TTC549 (cell line): ENCODE data around the gene ARSA.
"Not testable (repeated sequence)": the region's sequence is repeated elsewhere in the genome, so short reads cannot be mapped to it uniquely, and the experiment has no call there.

Experiments used
- FAIRE-seq: peaks from 2 replicates; lab custom pipeline; 2012; peaks lifted over from hg19 to GRCh38; lab: Jason Lieb, UNC

Gene ARSA

DNA sequence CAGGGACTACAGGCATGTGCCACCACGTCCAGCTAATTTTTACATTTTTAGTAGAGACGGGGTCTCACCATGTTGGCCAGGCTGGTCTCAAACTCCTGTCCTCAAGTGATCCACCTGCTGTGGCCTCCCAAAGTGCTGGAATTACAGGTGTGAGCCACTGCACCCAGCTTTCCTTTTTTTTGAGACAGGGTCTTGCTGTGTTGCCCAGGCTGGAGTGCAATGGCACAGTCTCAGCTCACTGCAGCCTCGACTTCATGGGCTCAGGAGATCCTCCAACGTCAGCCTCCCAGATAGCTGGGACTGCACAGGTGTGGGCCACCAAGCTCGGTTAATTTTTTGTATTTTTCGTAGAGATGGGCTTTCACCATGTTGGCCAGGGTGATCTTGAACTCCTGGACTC lies 26.7 kb upstream of the ARSA start:
- FAIRE-seq = not testable (repeated sequence)

- FAIRE-seq = no peak
These were observed 25.3 kb upstream of the ARSA start for GRCh38 chr22:50653256-50653655.

- FAIRE-seq = not testable (repeated sequence)
These were observed 15.8 kb upstream of the ARSA start for GRCh38 chr22:50643821-50644101.

GRCh38 chr22:50643021-50643820 lies 15.3 kb upstream of the ARSA start:
- not testable (repeated sequence) for FAIRE-seq

DNA sequence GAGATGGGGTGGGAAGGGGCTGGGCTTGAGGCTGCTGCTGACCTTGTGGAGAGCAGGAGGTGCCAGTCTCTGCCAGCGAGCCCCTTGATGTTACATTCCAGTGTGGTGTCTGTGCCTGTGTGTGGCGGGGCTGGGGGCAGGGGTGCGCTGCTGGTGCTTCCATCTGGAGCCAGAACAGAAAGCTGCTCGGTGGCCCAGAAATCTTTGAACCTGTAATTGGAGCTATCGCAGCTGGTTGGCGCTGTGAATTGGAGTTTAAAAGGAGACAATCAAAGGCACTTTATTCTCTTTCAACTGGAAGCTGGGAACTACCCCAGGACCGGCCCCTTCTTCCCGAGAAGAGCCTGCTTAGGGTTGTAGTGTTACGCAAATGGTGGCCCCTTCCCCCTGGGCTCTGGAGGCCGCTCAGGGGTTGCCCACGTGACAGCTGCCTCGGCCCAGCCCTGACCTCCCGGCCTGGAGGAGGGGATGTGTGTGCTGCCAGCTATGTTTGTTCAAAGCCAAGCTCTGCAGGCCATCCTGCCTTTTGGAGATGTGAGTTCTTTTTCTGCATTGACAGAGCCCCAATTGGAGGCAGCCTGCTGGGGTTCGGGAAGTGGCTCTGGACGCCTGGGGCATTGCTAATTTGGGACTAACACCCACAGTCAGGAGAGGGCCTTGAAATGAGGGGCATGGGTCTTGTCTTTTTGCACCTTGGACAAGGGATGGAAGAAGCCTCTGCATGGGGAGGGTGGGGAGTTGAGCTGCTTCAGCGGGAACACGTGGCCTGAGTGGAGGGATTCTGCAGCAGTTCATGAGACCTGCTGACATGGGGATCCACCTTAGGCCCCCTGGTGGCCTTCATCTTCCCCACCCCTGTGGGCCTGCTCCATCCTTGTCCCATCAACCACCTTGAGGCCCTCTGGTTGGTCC lies 14.0 kb upstream of the ARSA start:
- no peak for FAIRE-seq

DNA sequence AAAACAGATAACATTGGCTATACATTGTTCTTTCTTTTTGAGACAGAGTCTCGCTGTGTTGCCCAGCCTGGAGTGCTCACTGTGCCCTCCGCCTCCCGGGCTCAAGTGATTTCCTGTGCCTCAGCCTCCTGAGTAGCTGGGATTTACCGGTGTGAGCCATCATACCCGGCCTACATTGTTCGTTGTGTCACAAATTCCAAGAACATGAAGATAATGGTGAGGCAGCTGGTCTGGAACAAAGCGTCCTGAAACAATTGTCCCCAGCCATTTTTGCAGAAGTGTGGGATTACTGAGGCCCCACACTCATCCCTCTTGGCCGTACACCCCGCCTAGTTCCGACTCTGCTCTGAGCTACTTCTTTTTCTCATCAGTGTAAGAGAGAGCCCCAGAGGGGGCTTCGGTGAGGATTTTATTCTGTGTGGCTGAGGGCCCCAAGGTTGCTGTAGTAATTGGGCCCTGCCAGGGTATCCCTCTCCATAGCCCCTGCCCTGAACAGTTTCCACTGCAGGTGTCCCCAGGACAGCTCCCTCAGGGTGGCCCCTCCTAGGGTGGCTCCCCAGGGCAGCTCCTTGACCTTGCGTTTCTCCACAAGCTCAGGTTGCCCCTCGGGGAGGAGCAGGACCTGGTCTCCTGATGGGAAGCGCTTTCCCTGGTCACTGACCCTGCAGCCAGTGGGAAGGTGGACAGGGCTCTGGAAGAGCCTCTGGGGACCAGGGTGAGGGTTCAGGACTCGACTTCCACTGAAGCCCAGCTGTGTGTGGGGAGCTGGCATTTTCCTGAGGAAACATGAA lies 13.1 kb upstream of the ARSA start:
- no peak for FAIRE-seq

DNA sequence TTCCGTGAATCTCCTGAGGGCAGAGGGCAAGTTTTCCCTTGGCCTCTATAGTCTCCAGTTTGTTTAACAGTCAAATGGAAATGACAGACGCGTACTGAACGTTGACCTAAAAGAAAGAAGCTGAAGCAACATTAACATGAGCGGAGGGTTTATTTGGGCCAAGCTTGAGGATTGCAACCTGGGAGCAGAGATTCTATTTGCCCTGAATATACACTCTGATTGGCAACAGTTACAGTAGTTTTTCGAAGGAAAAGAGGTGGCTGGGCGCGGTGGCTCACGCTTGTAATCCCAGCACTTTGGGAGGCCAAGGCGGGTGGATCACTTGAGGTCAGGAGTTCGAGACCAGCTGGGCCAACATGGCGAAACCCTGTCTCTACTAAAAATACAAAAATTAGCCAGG lies 12.3 kb upstream of the ARSA start:
- not testable (repeated sequence) for FAIRE-seq

GRCh38 chr22:50635591-50635990 lies 7.6 kb upstream of the ARSA start:
- no peak for FAIRE-seq

DNA sequence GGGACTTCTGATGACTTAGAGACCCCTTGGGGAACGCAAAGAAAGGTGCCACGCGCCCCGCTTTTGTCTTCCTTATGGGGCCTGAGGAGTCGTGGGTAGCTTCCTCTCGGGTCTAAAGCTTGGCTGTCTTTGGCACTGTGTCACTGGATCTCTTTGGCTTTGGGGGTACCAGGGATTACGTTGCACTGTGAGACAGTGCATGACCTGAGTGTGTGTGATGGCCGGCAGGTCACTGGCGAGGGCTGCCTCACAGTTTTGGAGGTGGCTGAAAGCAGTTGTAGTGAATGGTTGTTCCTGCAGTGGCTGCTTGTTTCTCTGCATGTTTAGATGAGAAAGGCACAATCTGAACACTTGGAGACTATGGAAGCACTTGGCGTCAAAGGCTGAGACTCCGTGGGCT lies 5.8 kb upstream of the ARSA start:
- no peak for FAIRE-seq

GRCh38 chr22:50633086-50633485 lies 5.1 kb upstream of the ARSA start:
- FAIRE-seq = no peak

DNA sequence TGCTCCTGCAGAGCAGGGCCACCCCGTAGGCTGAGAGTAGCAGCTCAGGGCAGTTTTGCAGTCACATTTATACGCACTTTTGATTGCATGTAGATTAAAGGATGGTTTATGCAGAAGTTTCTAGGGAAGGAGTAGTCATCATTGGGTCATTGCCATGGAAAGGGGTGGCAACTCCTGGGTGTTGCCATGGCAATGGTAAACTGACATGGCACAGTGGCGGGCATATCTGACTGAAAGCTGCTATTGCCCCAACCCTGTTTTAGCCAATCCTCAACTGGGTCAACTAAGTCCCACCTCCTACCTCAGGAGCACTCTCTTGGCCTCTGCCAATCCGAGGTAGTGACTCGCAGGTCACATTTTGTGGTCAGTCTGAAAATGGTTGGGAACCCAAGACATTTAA lies 2.4 kb upstream of the ARSA start:
- no peak for FAIRE-seq

GRCh38 chr22:50628543-50629134 lies 687 bp upstream of the ARSA start:
- no peak for FAIRE-seq

DNA sequence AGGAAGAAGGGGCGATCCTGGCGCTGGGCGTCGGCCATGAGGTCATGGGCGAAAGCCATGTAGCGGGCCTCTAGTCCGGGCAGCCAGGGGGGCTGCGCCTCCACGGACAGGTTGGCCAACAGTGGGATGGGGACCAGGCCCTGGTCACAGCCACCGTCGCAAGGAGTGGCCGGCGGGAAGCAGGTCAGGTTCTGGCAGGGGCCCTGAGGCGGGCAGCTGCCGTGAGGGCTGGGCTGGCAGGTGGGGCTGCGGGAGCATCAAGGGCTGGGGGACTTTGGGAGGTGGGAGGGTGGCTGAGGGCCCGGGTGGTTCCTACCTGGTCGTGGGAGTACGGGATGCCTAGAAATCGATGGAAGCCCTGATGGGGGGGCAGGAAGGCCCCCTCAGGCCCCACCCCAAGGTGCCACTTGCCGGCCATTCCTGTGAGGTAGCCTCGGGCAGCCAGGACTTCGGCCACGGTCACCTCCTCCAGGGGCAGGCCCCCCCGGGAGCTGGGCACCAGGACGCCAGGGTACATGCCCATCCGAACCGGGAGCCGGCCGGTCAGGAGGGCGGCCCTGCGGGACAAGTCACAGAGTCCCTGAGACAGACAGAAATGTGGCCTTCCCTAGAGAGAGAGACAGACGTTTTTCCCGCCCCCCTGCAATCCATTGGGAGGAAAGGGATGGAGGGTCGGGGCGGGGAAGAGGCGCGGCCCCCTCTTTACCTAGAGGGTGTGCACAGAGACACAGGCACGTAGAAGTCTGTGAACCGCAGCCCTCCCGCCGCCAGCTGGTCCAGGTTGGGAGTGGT lies 906 bp downstream of the ARSA start:
- no peak for FAIRE-seq

DNA sequence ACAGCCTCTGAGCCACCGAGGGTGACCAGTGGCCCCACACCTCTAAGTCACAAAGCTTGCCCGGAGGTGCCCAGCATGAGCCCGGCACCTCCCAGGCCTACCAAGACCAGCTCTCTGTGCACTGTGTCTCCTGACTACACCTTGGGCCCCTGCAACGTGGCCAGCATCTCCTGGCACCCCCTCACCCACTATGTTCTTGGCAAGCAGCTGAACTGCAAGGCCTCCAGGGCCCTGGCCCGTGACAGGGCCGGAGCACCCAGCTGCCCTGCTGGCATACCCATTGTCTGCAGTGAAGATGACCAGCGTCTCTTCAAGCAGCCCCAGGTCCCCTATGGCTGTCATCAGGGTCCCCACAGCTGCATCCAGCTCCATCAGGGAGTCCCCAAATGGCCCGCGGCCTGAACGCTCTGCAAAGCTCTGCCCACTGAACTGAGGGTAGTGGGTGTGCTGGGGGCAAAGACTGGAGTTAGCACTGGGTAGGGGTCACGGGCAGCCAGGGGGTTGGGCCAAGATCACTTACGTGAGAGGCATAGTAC lies 1.6 kb downstream of the ARSA start:
- no peak for FAIRE-seq

DNA sequence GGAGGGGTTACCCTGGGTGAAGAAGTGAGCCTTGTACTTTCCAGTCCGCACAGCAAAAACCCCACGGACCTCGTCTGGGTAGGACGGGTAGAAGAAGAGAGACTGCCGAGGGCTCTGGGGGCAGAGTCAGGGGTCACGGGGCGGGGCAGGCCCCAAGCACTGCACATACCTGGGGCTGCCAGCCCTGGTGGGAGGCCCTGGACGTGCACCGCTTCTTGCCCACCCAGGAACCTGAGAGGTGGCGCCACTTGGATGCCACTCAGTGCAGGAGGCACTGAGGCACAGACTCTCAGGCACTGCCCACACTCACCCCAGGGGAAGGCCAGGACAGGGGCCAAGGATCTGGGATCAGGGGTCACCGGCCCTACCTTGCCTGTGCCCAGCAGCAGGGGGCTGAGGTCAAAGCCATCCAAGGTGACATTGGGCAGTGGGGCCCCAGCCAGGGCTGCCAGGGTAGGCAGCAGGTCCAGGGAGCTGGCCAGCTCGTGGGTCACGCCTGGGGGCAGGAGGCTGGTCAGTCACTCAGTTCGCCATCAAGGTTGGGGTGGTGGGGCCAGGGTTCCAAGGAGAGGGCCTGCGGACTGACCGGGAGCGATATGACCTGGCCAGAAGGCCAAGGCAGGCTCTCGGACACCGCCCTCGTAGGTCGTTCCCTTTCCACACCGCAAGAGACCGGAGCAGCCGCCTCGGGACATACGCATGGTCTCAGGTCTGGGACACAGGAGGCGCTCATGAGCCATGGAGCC lies 2.2 kb downstream of the ARSA start:
- no peak for FAIRE-seq

DNA sequence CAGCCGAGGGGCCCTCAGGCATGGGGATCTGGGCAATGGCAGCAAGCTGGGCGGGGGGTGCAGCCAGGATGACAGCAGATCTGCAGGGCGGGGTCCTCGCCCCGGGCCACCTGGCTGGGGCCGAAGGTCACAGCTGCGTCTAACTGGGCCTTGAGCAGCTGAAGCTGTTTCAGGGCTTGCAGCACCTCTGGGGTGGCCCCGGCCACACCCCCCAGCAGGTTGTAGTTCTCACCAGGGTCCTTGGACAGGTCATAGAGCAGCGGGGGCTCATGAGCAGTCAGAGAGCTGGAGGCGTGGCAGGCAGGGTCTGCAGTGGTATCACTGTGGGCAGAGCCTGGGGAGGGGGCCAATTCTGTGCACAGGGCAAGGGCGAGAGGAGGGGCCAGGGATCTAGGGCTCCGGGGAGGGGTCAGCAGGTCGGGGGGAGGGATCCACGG lies 2.8 kb downstream of the ARSA start:
- FAIRE-seq = no peak

DNA sequence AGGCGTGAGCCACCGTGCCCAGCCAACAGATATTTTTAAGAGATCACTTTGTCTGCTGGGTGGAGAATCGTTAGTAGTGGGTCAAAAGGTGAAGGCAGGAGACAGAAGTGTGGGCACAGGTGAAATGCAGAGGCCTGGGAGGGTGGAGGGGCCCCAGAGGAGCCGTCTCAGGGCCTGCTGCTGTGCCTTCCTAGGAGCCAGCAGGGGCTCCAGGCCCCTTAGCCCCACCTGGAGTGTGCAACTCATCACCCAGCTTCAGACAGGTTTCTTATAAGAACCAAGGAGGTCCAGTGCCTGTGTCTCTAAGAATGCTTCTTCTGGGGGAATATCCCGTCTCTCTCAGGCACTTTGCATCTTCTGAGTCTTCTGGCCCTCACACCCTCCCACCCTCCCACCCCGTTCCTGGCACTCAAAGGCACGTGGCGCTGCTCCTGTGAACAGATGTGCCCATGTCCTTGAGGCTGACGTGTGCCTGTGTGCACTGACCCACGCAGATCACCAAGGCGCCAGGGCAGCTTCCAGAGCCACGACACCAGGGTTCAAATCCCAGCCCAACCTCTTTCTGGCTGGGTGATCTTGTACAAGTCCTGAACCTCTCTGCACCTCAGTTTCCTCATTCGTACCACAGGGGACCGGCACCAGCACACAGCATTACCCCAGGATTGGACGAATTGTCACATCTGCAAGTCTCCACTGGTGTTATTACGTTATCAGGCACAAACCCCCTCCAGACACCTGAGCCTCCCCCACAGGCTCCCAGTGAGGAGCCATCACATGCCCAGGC lies 3.4 kb downstream of the ARSA start:
- FAIRE-seq = no peak

DNA sequence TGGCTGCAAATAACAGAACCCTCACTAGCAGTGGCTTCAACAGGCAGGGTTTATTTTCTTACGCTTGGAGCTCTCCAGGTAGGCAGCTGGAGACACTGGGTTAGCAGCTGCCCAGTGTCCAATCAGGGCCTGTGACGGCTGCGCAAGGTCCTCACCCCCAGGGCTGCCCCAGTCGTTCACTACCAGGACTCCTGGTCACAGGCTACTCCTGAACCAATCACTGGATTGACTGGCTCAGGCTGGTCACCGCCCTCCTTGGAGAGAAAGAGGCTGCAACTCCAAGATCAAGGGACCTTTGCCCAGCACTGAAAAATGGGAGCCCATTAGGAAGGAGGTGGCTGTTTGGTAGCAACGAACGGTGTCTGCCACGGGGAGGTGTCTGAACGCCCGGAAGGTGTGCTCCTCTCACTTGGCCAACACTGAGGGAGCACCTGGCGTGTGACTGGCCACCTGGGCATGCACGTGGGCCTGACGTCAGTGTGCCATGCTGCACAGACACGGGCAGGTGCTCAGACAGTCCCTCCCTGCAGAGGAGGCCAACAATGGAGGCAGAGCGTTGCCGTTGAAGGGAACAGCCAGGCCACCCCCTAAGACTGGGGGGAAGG lies 5.1 kb downstream of the ARSA start:
- FAIRE-seq = no peak
